AG10803 (cell line): ENCODE data around the gene SMOC1.

ENCODE experiments used
- DNase-seq: peaks from one replicate; pipeline ENCODE4 v3.0.0; 2010; ENCODE audit warnings: low read depth
- H3K4me3 ChIP-seq: 2 replicates; pipeline ENCODE4 v1.5.1; 2011; ENCODE audit warnings: mild to moderate bottlenecking, low read length, control low read depth
- CTCF ChIP-seq: conservative IDR thresholded peaks from 2 replicates; pipeline ENCODE4 v1.5.1; 2011; ENCODE audit warnings: mild to moderate bottlenecking, low read length, control low read depth, inconsistent platforms

Gene SMOC1

GRCh38 chr14:70013271-70013873 is 134.2 kb downstream of the SMOC1 start:
- DNase-seq = no peak
- peak; percentile 47 for TF ChIP-seq CTCF

DNA sequence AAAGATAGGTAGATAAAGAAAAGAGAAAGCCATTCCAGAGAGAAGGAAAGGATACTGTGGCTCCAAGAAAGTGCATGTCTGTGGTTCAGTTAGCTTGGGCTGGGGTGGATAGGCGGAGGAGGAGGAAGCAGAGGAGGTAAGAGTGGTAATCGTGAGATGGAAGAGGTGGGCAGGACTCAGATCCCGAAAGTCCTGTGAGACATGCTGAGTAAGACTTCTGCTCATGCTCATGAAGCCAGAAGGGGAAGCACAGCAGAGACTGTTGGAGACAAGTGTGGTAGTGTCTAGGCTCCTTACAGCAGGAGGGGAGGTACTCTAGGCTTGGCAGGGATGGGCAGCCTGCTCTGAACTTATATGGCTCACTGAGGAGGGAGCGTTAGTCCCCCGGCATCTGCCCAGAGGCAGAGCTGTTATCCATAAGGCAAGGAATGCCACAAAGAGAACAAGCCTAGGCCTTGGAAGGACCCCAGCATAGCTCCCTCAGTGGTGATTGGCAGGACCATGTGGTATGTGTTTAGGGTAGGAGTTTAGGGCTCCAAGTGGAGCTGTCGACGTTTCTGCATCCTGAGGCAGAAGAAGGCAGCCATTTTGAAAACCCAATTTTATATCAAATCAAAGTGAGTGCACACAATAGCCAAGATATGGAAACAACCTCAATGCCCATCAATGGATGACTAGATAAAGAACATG is 135.3 kb downstream of the SMOC1 start:
- no peak for DNase-seq
- no peak for TF ChIP-seq CTCF
- H3K4me3 ChIP-seq = no peak overlapping the region

More at GRCh38 chr14:70013271-70013873, 134.2 kb downstream of the SMOC1 start:
- H3K4me3 ChIP-seq = no peak overlapping the region

DNA sequence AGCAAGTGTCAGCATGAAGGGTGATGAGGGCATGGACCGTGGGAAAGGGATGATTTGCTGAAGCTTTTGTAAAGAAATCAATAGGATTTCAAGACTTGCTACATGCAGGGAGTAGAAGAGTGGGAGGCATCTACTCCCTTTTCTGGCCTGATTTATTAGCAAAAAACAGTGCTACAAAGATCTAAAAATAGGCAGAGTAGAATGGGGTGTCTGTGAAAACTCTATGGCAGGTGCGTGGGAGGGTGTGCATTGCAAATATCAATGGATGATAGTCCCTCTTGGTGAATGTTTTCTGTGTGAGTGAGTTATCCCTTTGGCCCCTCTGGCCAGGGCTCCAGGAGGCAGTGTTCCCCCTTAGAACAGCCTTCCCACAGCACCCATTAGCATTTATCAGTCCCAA is 139.0 kb downstream of the SMOC1 start:
- DNase-seq = no peak
- TF ChIP-seq CTCF = no peak
- H3K4me3 ChIP-seq = no peak overlapping the region

DNA sequence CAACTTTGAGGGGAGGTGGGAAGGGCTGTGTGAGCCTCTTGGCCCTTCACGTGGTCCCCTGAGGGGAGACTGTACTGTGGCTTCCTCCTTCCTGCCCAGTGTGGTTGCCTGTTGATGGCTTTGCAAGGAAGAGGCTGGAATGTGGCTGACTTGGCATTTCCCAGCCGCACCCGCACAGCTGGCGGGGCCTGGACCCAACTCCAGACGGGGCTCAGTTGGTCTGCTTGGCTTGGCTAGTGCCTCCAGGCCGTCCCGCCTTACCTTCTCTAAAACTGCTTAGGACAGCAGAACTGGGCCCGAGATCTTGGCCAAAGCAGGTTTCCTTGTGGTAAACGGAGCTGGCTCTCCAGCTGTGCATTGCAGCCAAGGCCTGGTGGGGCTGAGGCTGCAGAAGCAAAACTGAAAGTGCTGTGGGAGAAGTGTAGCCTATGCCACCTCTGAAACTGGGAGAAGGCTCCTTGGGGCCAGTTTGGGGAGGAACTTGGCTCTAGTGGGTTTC is 139.5 kb downstream of the SMOC1 start:
- DNase-seq = peak; percentile 28
- peak overlapping the region; percentile 27 for H3K4me3 ChIP-seq
- TF ChIP-seq CTCF = no peak

DNA sequence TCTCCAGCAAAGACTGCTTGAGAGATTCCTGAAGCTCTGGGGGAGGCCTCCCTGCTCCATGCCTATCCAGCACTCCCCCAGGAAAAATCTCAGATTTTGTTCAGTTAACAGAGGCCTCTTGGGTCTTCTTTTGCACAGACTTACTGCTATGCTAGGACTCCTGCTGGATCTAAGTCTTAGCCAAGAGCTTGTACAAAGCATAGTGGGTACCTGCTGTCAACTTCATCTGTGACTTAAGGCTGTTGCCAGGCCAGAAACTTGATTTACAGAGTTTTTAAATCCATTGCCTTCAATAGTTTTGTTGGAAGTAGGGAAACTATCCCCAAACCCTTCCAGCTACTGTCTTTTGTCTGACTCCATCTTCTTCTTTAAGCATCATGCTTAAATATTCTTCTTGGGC is 140.5 kb downstream of the SMOC1 start:
- no peak for TF ChIP-seq CTCF
- no peak overlapping the region for H3K4me3 ChIP-seq
- DNase-seq = no peak

DNA sequence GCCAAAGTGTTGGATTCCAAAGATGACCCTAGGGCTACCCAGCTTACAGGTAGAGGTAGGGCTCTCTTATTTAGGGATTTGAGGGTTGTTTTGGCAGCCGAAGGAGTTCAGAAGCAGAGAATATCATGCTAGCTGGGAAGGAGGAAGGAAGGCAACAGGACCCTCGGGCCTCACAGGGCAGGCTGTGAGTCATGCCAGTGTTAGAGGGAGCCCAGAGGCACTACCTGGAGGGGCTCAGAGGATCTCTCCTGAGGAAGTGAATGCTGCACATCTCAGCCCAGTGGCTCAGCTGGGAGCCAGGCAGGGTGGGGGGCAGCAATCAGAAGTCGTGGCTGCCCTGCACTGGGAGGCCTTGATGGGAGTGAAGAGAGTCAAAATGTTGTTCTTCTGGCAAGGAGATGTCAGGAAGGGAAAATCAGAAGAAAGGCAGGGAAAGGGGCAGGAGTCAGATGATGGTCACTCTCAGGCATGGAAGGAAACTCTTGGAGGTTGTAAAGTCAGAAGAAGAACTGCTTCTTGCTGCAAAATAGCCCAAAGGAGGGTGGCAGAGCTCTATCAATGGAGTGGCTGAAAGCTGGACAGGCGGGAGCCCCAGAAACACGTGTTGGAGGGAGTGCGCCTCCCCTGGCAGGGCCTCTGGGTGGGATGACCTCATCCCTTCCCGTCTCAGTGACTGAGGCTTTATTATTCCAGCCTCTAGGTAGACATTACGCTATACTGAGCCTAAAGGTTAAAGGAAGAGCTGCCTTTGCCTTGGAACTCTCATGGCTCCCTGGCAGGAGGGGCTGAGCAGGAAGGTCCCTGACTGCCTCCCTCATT is 141.3 kb downstream of the SMOC1 start:
- no peak overlapping the region for H3K4me3 ChIP-seq
- no peak for DNase-seq
- TF ChIP-seq CTCF = no peak
